H1 (cell line): ENCODE measurements around the gene ROBO4. TPM values are rescaled to one million over a fixed set of nuclear protein-coding genes. Genes with fewer than 3 reads are reported as not detected.

ENCODE experiments used
- CTCF ChIA-PET: fragments of 300-600 bp; sonication (Branson Sonifier 250); formaldehyde crosslinking; loops from one replicate; lab custom pipeline; 2021; ENCODE audit not compliant: partially characterized antibody; lab: Charles Lee
- POLR2A ChIA-PET: fragments of 300-600 bp; sonication (Branson Sonifier 250); formaldehyde crosslinking; loops from one replicate; lab custom pipeline; 2021; ENCODE audit warnings: inconsistent platforms; ENCODE audit not compliant: partially characterized antibody; lab: Charles Lee
- DNase-seq, 2 experiments: peaks; one replicate each; pipeline versions ENCODE4 v3.0.0 to v3.0.0-alpha.2; 2010 to 2022; ENCODE audit warnings: low spot score in 2 of 2, low read depth in 1 of 2, mixed read lengths in 1 of 2
- FAIRE-seq: peaks from 2 replicates; lab custom pipeline; 2011; peaks lifted over from hg19 to GRCh38; lab: Jason Lieb, UNC
- H2AFZ ChIP-seq: 2 replicates; pipeline ENCODE4 v1.8.1; 2012; ENCODE audit warnings: low read length, inconsistent platforms
- H2AK5ac ChIP-seq: 2 replicates; pipeline ENCODE4 v1.6.1; 2013; ENCODE audit warnings: low read depth, low read length
- H2BK120ac ChIP-seq: replicated peaks from 2 replicates; pipeline ENCODE3; 2013; ENCODE audit warnings: low read depth, low read length, inconsistent platforms
- H2BK12ac ChIP-seq: 2 replicates; pipeline ENCODE4 v1.6.1; 2013; ENCODE audit warnings: low read depth, low read length
- H2BK15ac ChIP-seq: 2 replicates; pipeline ENCODE4 v1.6.1; 2013; ENCODE audit warnings: low read length
- H2BK20ac ChIP-seq: 2 replicates; pipeline ENCODE4 v1.6.1; 2013; ENCODE audit warnings: low read length
- H2BK5ac ChIP-seq: 2 replicates; pipeline ENCODE4 v1.6.1; 2013; ENCODE audit warnings: low read depth, low read length
- H3K14ac ChIP-seq: 2 replicates; pipeline ENCODE4 v1.6.1; 2013; ENCODE audit warnings: inconsistent platforms; ENCODE audit not compliant: insufficient read length
- H3K18ac ChIP-seq: 2 replicates; pipeline ENCODE4 v1.6.1; 2013; ENCODE audit warnings: low read length; ENCODE audit errors: extremely low read depth
- H3K23ac ChIP-seq: 2 replicates; pipeline ENCODE4 v1.6.1; 2013; ENCODE audit warnings: inconsistent platforms; ENCODE audit not compliant: insufficient read length
- H3K23me2 ChIP-seq: 2 replicates; pipeline ENCODE4 v1.6.1; 2013; ENCODE audit warnings: low read depth, low read length
- H3K27ac ChIP-seq: 2 replicates; pipeline ENCODE4 v1.6.1; 2011; ENCODE audit warnings: low read depth, low read length, inconsistent platforms
- H3K27me3 ChIP-seq, 4 experiments: replicated peaks in 1 of 4; 1 replicate in 1 of 4; 2 replicates in 3 of 4; pipeline versions ENCODE4 v1.6.1 to v1.8.1; 2011 to 2013; ENCODE audit warnings: low read length in 3 of 4, mild to moderate bottlenecking in 3 of 4, inconsistent platforms in 2 of 4, mixed read lengths in 2 of 4, moderate library complexity in 1 of 4; ENCODE audit not compliant: control insufficient read depth in 3 of 4, insufficient read depth in 3 of 4; ENCODE audit errors: extremely low read depth in 1 of 4
- H3K36me3 ChIP-seq, 4 experiments: 2 replicates each; pipeline versions ENCODE4 v1.6.1 to v1.8.1; 2011 to 2013; ENCODE audit warnings: mild to moderate bottlenecking in 4 of 4, low read length in 3 of 4, moderate library complexity in 2 of 4, control low read depth in 1 of 4, inconsistent platforms in 1 of 4; ENCODE audit not compliant: insufficient read depth in 4 of 4, control insufficient read depth in 2 of 4
- H3K4ac ChIP-seq: replicated peaks from 2 replicates; pipeline ENCODE3; 2013; ENCODE audit warnings: low read length, low read depth, mixed read lengths, inconsistent platforms; ENCODE audit not compliant: insufficient read length
- H3K4me1 ChIP-seq, 4 experiments: replicated peaks in 1 of 4; 1 replicate in 1 of 4; 2 replicates in 3 of 4; pipeline versions ENCODE4 v1.6.1 to v1.8.1; 2011 to 2013; ENCODE audit warnings: low read length in 3 of 4, inconsistent platforms in 2 of 4, mixed read lengths in 1 of 4; ENCODE audit not compliant: insufficient read depth in 4 of 4, control insufficient read depth in 3 of 4
- H3K4me2 ChIP-seq, 2 experiments: 2 replicates each; pipeline versions ENCODE4 v1.6.1 to v1.8.1; 2011 to 2013; ENCODE audit warnings: low read depth in 2 of 2, low read length in 2 of 2, control low read depth in 1 of 2, inconsistent platforms in 1 of 2, mild to moderate bottlenecking in 1 of 2; ENCODE audit not compliant: insufficient read depth in 1 of 2
- H3K4me3 ChIP-seq, 4 experiments: fragments of 200-600, 300-600 bp in 1 of 4; sonication (generic), shearing (Covaris generic), sonication (Bioruptor Twin) in 1 of 4; 2 replicates each; pipeline versions ENCODE4 v1.5.1 to v1.8.1; 2011 to 2016; ENCODE audit warnings: low read length in 4 of 4, low read depth in 3 of 4, control low read depth in 2 of 4, inconsistent platforms in 2 of 4, mild to moderate bottlenecking in 2 of 4, mixed read lengths in 1 of 4, moderate library complexity in 1 of 4; ENCODE audit not compliant: insufficient read depth in 2 of 4; ENCODE audit errors: extremely low read depth in 1 of 4
- H3K56ac ChIP-seq: replicated peaks from 2 replicates; pipeline ENCODE3; 2013; ENCODE audit warnings: low read depth, mild to moderate bottlenecking, mixed read lengths, low read length, inconsistent platforms; ENCODE audit not compliant: insufficient read length
- H3K79me1 ChIP-seq: 2 replicates; pipeline ENCODE4 v1.6.1; 2013; ENCODE audit warnings: low read depth, low read length, control low read depth
- H3K79me2 ChIP-seq, 2 experiments: 2 replicates each; pipeline versions ENCODE4 v1.6.1 to v1.8.1; 2012 to 2013; ENCODE audit warnings: low read length in 2 of 2, mild to moderate bottlenecking in 2 of 2, inconsistent platforms in 1 of 2; ENCODE audit not compliant: insufficient read depth in 2 of 2, control insufficient read depth in 1 of 2
- H3K9ac ChIP-seq, 4 experiments: replicated peaks in 1 of 4; 1 replicate in 1 of 4; 2 replicates in 3 of 4; pipeline versions ENCODE4 v1.6.1 to v1.8.1; 2011 to 2013; ENCODE audit warnings: low read depth in 3 of 4, low read length in 3 of 4, control low read depth in 2 of 4, mild to moderate bottlenecking in 2 of 4, moderate library complexity in 2 of 4, inconsistent platforms in 1 of 4; ENCODE audit errors: extremely low read depth in 1 of 4
- H3K9me3 ChIP-seq, 2 experiments: 2 replicates each; pipeline versions ENCODE4 v1.6.1 to v1.8.1; 2012 to 2013; ENCODE audit warnings: mild to moderate bottlenecking in 2 of 2, moderate library complexity in 2 of 2, control low read depth in 1 of 2, inconsistent platforms in 1 of 2, low read depth in 1 of 2, low read length in 1 of 2, mixed read lengths in 1 of 2; ENCODE audit not compliant: insufficient read depth in 2 of 2
- H4K20me1 ChIP-seq, 2 experiments: replicated peaks in 1 of 2; 2 replicates each; pipeline versions ENCODE3 to v1.8.1; 2011 to 2013; ENCODE audit warnings: inconsistent platforms in 2 of 2, low read length in 2 of 2, mild to moderate bottlenecking in 1 of 2; ENCODE audit not compliant: insufficient read depth in 2 of 2, control insufficient read depth in 1 of 2
- H4K5ac ChIP-seq: 2 replicates; pipeline ENCODE4 v1.6.1; 2013; ENCODE audit warnings: low read length, low read depth, mixed read lengths, inconsistent platforms; ENCODE audit not compliant: insufficient read length
- H4K8ac ChIP-seq: 2 replicates; pipeline ENCODE4 v1.8.0; 2013; ENCODE audit warnings: mild to moderate bottlenecking, moderate library complexity, low read length, inconsistent platforms; ENCODE audit not compliant: insufficient read depth; ENCODE audit errors: extremely low read depth
- H4K91ac ChIP-seq: replicated peaks from 2 replicates; pipeline ENCODE3; 2013; ENCODE audit warnings: low read length, mixed read lengths, inconsistent platforms; ENCODE audit not compliant: insufficient read length
- ZNF274 ChIP-seq: IDR thresholded peaks from 2 replicates; pipeline ENCODE4 v1.7.0; 2012; ENCODE audit warnings: low read length, borderline replicate concordance; ENCODE audit errors: extremely low read depth
- WGBS, 2 experiments: shearing (Covaris generic) in 1 of 2; methylation state at CpG; one replicate each; pipeline versions ENCODE4 v1.1.6 to v1.1.7; 2013 to 2015; ENCODE audit warnings: low lambda C conversion rate in 2 of 2, mixed read lengths in 2 of 2, inconsistent platforms in 1 of 2, low coverage in 1 of 2, missing lambda C conversion rate in 1 of 2; ENCODE audit not compliant: insufficient replicate concordance in 2 of 2, insufficient coverage in 1 of 2, insufficient read length in 1 of 2; ENCODE audit errors: extremely low coverage in 1 of 2, missing lambda C conversion rate in 1 of 2; 5-methylcytosine and 5-hydroxymethylcytosine counted together
- polyA plus RNA-seq, 7 experiments: library from polyadenylated mRNA; depleted of rRNA in 3 of 7; stranded (reverse) in 5 of 7; unstranded in 2 of 7; fragments of >200 nt in 5 of 7; fragments of 200-250 nt in 2 of 7; gene quantifications; 1 replicate in 5 of 7; 2 replicates in 1 of 7; 4 replicates in 1 of 7; pipeline versions ENCODE4 v1.2.1 to v1.2.3, GENCODE V29; 2011 to 2013; ENCODE audit warnings: missing spikeins in 2 of 7, mixed read lengths in 2 of 7
- total RNA-seq: library from RNA; stranded (reverse); fragmentation: NEBNext Ultra II Directional; extraction: Animal tissue kit (Norgen Biotek cat#: 25700); gene quantifications from 2 replicates; pipeline ENCODE4 v1.2.1, GENCODE V29; 2021

ROBO4 gene
- total and polyA plus RNA-seq, 2 of the 8 experiments (the other 6 are each of a cell fraction or from before 2014, with no cell fraction given) = 0.03 TPM; not detected in 1

DNA sequence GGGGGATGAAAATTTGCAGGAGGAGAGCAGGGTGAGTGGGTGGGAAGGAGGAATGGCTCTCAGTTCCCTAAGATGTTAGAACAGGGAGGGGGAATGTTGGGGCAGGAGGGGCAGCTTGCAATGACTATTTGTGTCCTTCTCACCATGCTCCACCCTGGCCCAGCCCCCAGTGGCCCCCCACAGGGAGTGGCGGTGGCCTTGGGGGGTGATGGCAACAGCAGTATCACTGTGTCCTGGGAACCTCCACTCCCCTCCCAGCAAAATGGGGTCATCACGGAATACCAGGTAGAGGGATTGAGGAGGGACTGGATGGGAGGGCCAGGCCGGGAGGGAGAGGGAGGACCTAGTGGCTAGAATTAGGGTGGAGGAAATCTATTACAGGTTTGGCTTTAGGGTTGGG lies 22.3 kb downstream of the ROBO4 start:
- no peaks in the 10 kb centered on the region for H3K79me2 ChIP-seq
- H2BK120ac ChIP-seq = no peak overlapping the region
- ChIA-PET CTCF (interaction anchor here (0.9 to 3.0 kb wide), 9 partner anchors 9 to 73 kb away, joined by 3 to 22 read pairs (median 5); no protein-coding TSS in a partner anchor), POLR2A (interaction anchor here (0.6 kb wide), 1 partner anchor 14 kb away, joined by 4 read pairs; no protein-coding TSS in a partner anchor)
- no peak overlapping the region for H2BK5ac ChIP-seq
- no peak overlapping the region for H4K91ac ChIP-seq
- FAIRE-seq (no peak), DNase-seq (no peak)
- no peak overlapping the region for H2BK15ac ChIP-seq
- H4K8ac ChIP-seq = no peak overlapping the region
- no peak overlapping the region for H2AFZ ChIP-seq
- 0 out of 2 replicates have a peak overlapping the region, but pooled peaks have one; percentile 28 for H3K18ac ChIP-seq
- H3K27ac ChIP-seq = no peak overlapping the region
- no peaks in the 10 kb centered on the region for H4K20me1 ChIP-seq
- H3K79me1 ChIP-seq = no peaks in the 10 kb centered on the region
- no peak overlapping the region for H3K4ac ChIP-seq
- no peaks in the 10 kb centered on the region for H3K36me3 ChIP-seq
- H3K23me2 ChIP-seq = peaks cover 8% of the 10 kb centered on the region; the same call in 1 of the 2 replicates
- H3K9ac ChIP-seq = no peak overlapping the region
- H3K56ac ChIP-seq = no peak overlapping the region
- H2BK12ac ChIP-seq = no peak overlapping the region
- H3K4me2 ChIP-seq = peak overlapping the region; percentile 40 to 75
- peaks cover 0 to 12% (median 8%) of the 10 kb centered on the region in 4 experiments; a peak in 5 of 7 replicates for H3K4me1 ChIP-seq
- H2BK20ac ChIP-seq = no peak overlapping the region
- no peak overlapping the region for H2AK5ac ChIP-seq
- no peak overlapping the region for H4K5ac ChIP-seq
- WGBS, 2 experiments = 33% methylated on average over 3 of the region's 3 CpGs; no CpG with 5 or more reads in 1 of the 2 experiments
- H3K27me3 ChIP-seq = peaks cover 11 to 56% (median 48%) of the 10 kb centered on the region in 4 experiments
- H3K9me3 ChIP-seq = no peaks in the 10 kb centered on the region
- no peak overlapping the region for H3K14ac ChIP-seq
- peak overlapping the region in 3 of 4 experiments; percentile 56 to 76 (median 66); a peak in 6 of 8 replicates for H3K4me3 ChIP-seq
- H3K23ac ChIP-seq = no peak overlapping the region
- TF ChIP-seq ZNF274 = no peak
